DLD1 (cell line): ENCODE results near the gene PTPRJ.

Experiments used
- in situ Hi-C: cut with HindIII; loops from 2 replicates; pipeline ENCODE4 v1.10.0; 2017; ENCODE audit warnings: low sequenced_read_pairs

Gene PTPRJ

GRCh38 chr11:48087974-48088681, 107.8 kb downstream of the PTPRJ start:
- in situ Hi-C loops: no loop called here

GRCh38 chr11:48088682-48089050, 108.3 kb downstream of the PTPRJ start:
- in situ Hi-C loops: no loop called here

GRCh38 chr11:48090174-48090573, 109.8 kb downstream of the PTPRJ start:
- in situ Hi-C loops: no loop called here

GRCh38 chr11:48091426-48092102, 111.2 kb downstream of the PTPRJ start:
- in situ Hi-C loops: no loop called here

- in situ Hi-C loops: no loop called here
Observed at GRCh38 chr11:48093323-48093722, 113.0 kb downstream of the PTPRJ start.

- in situ Hi-C loops: no loop called here
Observed at GRCh38 chr11:48093795-48094642, 113.7 kb downstream of the PTPRJ start.

- in situ Hi-C loops: no loop called here
Observed at GRCh38 chr11:48094643-48095339, 114.4 kb downstream of the PTPRJ start.

- in situ Hi-C loops: no loop called here
Observed at GRCh38 chr11:48095779-48096470, 115.6 kb downstream of the PTPRJ start.

GRCh38 chr11:48096588-48097525, 116.5 kb downstream of the PTPRJ start:
- in situ Hi-C loops: no loop called here

- in situ Hi-C loops: no loop called here
Observed at GRCh38 chr11:48098024-48098423, 117.7 kb downstream of the PTPRJ start.

- in situ Hi-C loops: loop anchor here (25.0 kb wide), 1 partner anchor 138 kb away; no protein-coding TSS in a partner anchor
Observed at GRCh38 chr11:48099916-48100446, 119.6 kb downstream of the PTPRJ start.

- in situ Hi-C loops: loop anchor here (25.0 kb wide), 1 partner anchor 139 kb away; no protein-coding TSS in a partner anchor
Observed at GRCh38 chr11:48101044-48101733, 120.8 kb downstream of the PTPRJ start.

GRCh38 chr11:48101958-48102357, 121.6 kb downstream of the PTPRJ start:
- in situ Hi-C loops: loop anchor here (25.0 kb wide), 1 partner anchor 140 kb away; no protein-coding TSS in a partner anchor

GRCh38 chr11:48103621-48104567, 123.5 kb downstream of the PTPRJ start:
- in situ Hi-C loops: loop anchor here (25.0 kb wide), 1 partner anchor 142 kb away; no protein-coding TSS in a partner anchor

GRCh38 chr11:48104568-48104924, 124.2 kb downstream of the PTPRJ start:
- in situ Hi-C loops: loop anchor here (25.0 kb wide), 1 partner anchor 142 kb away; no protein-coding TSS in a partner anchor

- in situ Hi-C loops: loop anchor here (25.0 kb wide), 1 partner anchor 143 kb away; no protein-coding TSS in a partner anchor
Observed at GRCh38 chr11:48105096-48105990, 125.0 kb downstream of the PTPRJ start.
